ENCODE measurements around the gene DAND5. TPM values are rescaled to one million over a fixed set of nuclear protein-coding genes. Genes with fewer than 3 reads are reported as not detected.

The DAND5 gene
- total and polyA plus RNA-seq, 9 of the 15 experiments (the other 6 are each of a cell fraction or from before 2014, with no cell fraction given), result 0.22 to 0.83 (median 0.60) TPM

DNA sequence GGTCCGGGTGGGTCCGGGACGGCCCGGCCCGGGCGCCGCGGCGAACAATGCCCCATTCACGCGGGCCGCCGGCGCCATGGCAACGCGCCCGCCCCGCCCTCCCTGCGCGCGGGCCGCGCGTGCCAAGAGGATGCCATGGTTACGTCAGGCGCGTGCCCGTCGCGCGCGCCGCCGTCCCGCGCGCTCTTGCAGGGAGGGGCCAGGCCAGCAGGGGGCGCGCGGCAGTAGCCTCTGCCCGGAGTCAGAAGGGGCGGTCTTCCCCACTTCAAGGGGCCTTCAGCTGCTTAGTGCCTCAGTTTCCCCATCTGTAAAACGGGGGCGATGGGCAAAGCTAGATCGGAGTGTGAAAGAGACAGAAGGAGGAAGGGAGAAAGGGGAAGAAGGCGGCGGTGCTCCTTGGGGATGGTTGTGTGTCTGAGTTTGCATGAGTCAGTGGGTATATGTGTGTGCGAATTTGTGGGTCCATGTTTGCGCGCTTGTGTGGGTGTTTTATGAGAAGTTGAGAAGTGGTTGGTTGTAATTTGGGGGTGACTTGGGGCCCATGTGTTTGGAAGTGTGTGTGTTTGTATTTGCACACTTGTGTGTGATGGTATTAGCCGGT lies 14.3 kb downstream of the DAND5 start (continued):
- TF ChIP-seq HIVEP1 (CRISPR knock-in tag; IDR thresholded peaks at IDR 0.05), result no peak
- TF ChIP-seq, protein P1, sequence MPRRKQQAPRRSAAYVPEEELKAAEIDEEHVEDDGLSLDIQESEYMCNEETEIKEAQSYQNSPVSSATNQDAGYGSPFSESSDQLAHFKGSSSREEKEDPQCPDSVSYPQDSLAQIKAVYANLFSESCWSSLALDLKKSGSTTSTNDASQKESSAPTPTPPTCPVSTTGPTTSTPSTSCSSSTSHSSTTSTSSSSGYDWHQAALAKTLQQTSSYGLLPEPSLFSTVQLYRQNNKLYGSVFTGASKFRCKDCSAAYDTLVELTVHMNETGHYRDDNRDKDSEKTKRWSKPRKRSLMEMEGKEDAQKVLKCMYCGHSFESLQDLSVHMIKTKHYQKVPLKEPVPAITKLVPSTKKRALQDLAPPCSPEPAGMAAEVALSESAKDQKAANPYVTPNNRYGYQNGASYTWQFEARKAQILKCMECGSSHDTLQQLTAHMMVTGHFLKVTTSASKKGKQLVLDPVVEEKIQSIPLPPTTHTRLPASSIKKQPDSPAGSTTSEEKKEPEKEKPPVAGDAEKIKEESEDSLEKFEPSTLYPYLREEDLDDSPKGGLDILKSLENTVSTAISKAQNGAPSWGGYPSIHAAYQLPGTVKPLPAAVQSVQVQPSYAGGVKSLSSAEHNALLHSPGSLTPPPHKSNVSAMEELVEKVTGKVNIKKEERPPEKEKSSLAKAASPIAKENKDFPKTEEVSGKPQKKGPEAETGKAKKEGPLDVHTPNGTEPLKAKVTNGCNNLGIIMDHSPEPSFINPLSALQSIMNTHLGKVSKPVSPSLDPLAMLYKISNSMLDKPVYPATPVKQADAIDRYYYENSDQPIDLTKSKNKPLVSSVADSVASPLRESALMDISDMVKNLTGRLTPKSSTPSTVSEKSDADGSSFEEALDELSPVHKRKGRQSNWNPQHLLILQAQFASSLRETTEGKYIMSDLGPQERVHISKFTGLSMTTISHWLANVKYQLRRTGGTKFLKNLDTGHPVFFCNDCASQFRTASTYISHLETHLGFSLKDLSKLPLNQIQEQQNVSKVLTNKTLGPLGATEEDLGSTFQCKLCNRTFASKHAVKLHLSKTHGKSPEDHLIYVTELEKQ (CRISPR knock-in tag; IDR thresholded peaks at IDR 0.05), result no peak
- 0 out of 2 replicates have a peak, but pooled peaks have one; percentile 54 for TF ChIP-seq MTA3 (IDR thresholded peaks at IDR 0.05; ENCODE audit: borderline replicate concordance)
- no peak for TF ChIP-seq TGIF2 (CRISPR knock-in tag; IDR thresholded peaks at IDR 0.05)
- TF ChIP-seq SRSF3 (IDR thresholded peaks at IDR 0.05; ENCODE audit: insufficient read depth, low read length), result no peak
- TF ChIP-seq ZNF444 (CRISPR knock-in tag; IDR thresholded peaks at IDR 0.05), result no peak
- peak; percentile 80 for TF ChIP-seq ZNF175 (CRISPR knock-in tag; IDR thresholded peaks at IDR 0.05; ENCODE audit: low read depth)
- TF ChIP-seq PYGO2 (tag; IDR thresholded peaks at IDR 0.05), result no peak
- peak; percentile 87 for TF ChIP-seq ZNF644 (tag; IDR thresholded peaks at IDR 0.05; ENCODE audit: low read depth)
- TF ChIP-seq, protein P2, sequence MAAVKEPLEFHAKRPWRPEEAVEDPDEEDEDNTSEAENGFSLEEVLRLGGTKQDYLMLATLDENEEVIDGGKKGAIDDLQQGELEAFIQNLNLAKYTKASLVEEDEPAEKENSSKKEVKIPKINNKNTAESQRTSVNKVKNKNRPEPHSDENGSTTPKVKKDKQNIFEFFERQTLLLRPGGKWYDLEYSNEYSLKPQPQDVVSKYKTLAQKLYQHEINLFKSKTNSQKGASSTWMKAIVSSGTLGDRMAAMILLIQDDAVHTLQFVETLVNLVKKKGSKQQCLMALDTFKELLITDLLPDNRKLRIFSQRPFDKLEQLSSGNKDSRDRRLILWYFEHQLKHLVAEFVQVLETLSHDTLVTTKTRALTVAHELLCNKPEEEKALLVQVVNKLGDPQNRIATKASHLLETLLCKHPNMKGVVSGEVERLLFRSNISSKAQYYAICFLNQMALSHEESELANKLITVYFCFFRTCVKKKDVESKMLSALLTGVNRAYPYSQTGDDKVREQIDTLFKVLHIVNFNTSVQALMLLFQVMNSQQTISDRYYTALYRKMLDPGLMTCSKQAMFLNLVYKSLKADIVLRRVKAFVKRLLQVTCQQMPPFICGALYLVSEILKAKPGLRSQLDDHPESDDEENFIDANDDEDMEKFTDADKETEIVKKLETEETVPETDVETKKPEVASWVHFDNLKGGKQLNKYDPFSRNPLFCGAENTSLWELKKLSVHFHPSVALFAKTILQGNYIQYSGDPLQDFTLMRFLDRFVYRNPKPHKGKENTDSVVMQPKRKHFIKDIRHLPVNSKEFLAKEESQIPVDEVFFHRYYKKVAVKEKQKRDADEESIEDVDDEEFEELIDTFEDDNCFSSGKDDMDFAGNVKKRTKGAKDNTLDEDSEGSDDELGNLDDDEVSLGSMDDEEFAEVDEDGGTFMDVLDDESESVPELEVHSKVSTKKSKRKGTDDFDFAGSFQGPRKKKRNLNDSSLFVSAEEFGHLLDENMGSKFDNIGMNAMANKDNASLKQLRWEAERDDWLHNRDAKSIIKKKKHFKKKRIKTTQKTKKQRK (IDR thresholded peaks at IDR 0.05; ENCODE audit: borderline replicate concordance, low read depth, low read length), result no peak
- no peak for TF ChIP-seq ZNF146 (CRISPR knock-in tag; IDR thresholded peaks at IDR 0.05; ENCODE audit: unreplicated experiment)
- no peak for TF ChIP-seq DIDO1 (tag; IDR thresholded peaks at IDR 0.05; ENCODE audit: low read depth)
- no peak for TF ChIP-seq SLC30A9 (CRISPR knock-in tag; IDR thresholded peaks at IDR 0.05)
- TF ChIP-seq ESRRB (CRISPR knock-in tag; IDR thresholded peaks at IDR 0.05; ENCODE audit: borderline replicate concordance), result no peak
- peak; percentile 79 for TF ChIP-seq SMAD4 (CRISPR knock-in tag; conservative IDR thresholded peaks at IDR 0.05)
- TF ChIP-seq, protein P3, sequence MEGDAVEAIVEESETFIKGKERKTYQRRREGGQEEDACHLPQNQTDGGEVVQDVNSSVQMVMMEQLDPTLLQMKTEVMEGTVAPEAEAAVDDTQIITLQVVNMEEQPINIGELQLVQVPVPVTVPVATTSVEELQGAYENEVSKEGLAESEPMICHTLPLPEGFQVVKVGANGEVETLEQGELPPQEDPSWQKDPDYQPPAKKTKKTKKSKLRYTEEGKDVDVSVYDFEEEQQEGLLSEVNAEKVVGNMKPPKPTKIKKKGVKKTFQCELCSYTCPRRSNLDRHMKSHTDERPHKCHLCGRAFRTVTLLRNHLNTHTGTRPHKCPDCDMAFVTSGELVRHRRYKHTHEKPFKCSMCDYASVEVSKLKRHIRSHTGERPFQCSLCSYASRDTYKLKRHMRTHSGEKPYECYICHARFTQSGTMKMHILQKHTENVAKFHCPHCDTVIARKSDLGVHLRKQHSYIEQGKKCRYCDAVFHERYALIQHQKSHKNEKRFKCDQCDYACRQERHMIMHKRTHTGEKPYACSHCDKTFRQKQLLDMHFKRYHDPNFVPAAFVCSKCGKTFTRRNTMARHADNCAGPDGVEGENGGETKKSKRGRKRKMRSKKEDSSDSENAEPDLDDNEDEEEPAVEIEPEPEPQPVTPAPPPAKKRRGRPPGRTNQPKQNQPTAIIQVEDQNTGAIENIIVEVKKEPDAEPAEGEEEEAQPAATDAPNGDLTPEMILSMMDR (IDR thresholded peaks at IDR 0.05 in 2 of 3, conservative IDR thresholded peaks at IDR 0.05 in 1 of 3; ENCODE audit: insufficient read depth in 2 of 3, low read depth in 1 of 3, low read length in 3 of 3), result peak; percentile 91 to 96 (median 92)
- TF ChIP-seq PCBP1 (IDR thresholded peaks at IDR 0.05; ENCODE audit: low read depth, low read length, poor library complexity, severe bottlenecking), result no peak
- TF ChIP-seq KHSRP (IDR thresholded peaks at IDR 0.05), result no peak

Data from K562 (cell line).